Measurements from ENCODE around the gene HSDL2.
A peak's percentile ranks its signal among the peaks of the same experiment; 100 is the strongest.
"Not testable (repeated sequence)": the region's sequence is repeated elsewhere in the genome, so short reads cannot be mapped to it uniquely, and the experiment has no call there.

Gene HSDL2

DNA sequence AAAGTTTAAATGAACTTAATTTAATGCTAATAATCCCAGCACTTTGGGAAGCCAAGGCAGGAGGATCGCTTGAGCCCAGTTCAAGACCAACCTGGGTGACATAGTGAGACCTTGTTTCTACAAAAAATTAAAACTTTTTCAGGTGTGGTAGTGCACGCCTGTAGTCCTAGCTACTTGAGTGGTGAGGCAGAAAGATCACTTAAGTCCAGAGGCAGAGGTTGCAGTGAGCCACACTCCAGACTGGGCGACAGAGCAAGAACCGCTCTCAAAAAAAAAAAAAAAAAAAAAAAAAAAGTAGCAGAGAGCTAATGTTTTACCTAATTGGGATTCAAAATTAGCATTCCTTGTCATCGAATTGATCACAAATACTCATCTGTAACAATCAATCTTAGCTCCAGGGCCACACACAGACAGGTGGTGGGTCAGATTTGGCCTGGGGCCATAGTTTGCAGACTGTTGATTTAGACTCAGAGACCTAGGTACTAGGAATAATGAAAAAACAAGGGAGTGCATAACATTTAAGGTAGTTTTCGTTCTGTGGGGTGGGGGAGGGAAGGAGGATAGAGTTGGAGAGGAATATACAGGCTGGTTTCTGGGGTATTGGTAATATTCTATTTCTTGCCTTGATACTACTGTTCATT is 21.4 kb downstream of the HSDL2 start:
- no peak for DNase-seq

DNA sequence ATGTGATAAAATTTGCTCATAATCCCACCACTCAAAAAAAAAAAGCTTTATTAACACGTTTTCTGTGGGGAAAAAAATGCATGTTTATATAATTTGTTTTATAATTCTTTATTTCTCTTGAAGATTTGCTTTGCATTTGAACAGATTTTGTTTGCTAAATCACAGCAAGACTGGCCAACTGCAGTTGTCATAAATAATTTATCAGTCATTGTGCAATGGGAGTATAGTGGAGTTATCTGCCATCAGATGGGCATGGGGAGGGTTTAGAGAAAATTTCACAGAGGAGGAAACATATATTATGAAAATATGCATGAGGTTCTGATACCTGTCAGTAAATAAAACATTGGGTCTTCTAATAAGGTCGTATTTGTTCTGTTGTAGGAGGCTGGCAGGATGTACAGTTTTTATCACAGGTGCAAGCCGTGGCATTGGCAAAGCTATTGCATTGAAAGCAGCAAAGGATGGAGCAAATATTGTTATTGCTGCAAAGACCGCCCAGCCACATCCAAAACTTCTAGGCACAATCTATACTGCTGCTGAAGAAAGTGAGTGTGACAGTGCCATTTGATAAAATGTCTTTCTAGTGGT is 23.8 kb downstream of the HSDL2 start:
- no peak for DNase-seq

DNA sequence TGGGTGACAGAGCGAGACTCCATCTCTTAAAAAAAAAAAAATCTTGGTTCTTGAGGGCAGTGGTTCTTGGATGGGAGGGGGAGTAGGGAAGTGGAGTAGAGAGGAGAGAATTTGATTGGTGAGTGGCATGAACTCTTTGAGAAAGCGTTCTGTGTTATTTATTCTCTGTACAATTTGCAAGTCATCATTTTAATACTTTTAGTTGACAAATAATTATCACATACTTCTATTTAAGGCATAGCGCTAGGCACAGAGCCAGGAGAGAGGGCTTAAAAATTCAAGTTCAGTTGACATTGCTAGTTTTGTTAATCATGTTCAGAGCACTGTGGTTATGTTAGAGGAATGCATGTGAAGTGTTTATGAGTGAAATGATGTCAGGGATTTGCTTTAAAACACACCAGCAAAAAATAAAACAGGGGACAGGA is 24.6 kb downstream of the HSDL2 start:
- DNase-seq, result no peak

DNA sequence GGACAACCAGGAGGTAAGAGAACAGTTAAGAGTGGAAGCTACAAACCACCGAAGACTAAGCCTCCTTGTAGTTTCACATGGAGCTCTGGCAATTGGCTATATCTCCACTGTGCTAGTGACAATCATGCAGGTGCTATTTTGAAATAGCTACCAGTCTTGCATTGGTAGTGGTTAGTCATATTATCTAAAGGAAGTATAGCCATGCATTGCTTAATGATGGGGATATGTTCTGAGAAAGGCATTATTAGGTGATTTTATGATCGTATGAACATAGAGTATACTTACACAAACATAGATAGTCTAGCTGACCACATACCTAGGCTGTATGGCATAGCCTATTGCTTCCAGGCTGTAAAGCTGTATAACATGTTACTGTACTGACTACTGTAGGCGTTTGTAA is 28.4 kb downstream of the HSDL2 start:
- DNase-seq, result no peak

DNA sequence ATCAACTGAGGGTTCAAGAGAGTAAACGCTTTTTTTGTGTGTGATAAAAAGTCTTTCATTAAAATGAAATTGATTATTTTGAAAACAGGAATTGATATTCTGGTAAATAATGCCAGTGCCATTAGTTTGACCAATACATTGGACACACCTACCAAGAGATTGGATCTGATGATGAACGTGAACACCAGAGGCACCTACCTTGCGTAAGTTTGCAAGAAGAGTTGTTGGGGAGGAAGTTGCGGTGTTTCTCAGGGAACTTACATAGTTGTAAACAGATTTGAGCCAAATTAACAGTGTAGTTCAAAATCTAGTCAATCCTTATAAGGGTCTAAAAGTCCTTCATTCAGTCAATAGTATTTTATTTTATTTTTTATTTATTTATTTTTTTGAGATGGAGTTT is 28.9 kb downstream of the HSDL2 start:
- DNase-seq, result no peak

DNA sequence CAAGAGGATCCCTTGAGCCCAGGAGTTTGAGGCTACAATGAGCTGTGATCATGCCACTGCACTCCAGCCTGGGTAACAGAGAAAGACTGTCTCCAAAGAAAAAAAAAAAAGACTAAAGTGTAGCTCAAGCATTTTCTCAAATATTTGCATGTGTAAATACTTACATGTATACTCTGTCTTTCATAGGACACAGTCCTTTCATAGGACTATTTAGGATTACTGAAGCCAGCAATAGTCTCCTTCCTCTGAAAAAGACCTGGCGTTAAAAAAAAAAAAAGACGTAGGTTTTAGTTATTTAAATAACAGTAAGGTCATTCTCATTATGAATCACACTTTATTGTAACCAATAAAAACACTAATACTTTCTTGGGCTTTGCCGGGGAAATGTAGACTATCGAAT is 29.9 kb downstream of the HSDL2 start:
- no peak for DNase-seq

DNA sequence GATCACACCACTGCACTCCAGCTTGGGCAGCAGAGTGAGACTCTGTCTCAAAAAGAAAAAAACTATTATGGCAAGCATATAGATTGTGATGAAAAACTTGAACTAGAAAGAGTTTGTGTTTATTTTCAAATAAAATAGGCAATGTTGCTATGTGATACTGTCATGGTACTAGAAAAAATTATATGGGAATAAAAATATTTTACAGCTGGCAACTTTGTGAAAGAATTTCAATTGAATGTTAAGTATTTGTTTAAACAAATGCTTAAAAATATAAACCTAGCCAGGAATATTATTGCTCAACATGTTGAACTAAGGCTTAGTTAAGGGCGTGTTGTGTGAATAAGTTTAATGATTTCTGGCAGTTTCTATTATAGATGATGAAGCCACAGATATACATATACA is 31.7 kb downstream of the HSDL2 start:
- DNase-seq, result no peak

DNA sequence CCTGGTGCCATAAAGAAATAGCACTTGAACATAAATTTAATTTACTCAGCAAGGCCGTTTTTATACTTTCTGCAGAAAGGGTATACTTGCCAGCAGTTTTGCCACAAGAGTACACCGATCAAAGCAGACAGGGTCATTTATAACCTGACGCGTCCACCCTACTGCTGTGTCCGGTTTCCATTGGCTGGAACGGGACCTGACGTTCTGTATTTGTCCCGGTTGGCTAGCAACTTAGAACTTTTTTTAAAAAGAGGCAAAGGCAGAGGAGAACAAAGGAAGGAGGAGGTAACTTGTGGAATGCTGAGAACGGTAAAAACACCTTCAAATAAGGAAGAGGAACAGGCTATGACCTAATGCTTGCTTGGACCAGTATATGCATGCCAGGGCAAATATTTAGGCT is 33.8 kb downstream of the HSDL2 start:
- DNase-seq, result not testable (repeated sequence)

DNA sequence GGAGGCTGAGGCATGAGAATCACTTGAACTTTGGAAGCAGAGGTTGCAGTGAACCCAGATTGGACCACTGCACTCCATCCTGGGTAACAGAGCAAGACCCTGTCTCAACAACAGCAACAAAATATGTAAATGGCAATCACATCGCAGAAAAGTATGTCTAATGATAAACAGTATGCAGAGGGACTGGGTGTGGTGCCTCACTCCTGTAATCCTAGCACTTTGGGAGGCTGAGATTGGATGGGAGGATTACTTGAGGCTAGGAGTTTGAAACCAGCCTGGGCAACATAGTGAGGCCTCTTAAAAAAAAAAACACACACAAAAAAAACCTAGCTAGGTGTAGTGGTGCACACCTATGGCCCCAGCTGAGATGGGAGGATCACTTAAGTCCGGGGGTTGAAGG is 40.3 kb downstream of the HSDL2 start:
- no peak for DNase-seq

DNA sequence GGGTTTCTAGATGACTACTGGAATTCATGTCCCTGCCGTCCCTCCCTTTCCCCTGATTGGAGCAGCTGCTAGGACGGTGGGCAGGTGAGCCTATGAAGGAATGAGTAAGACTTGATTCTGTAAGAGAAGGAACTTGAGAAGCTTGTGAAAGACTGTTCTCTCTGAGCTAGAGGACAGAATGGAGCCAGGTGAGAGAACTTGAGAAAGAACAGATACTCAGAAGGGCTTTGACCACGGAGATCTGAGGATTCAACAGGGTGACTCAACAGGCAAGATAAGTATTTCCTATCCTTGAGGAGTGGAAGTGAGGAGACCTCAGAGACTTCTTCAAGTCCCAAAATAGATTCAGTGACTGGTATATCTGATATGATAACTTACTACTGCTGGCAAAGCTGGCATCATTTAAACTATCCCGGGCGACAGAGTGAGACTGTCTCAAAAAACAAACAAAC is 41.9 kb downstream of the HSDL2 start:
- DNase-seq, result no peak

DNA sequence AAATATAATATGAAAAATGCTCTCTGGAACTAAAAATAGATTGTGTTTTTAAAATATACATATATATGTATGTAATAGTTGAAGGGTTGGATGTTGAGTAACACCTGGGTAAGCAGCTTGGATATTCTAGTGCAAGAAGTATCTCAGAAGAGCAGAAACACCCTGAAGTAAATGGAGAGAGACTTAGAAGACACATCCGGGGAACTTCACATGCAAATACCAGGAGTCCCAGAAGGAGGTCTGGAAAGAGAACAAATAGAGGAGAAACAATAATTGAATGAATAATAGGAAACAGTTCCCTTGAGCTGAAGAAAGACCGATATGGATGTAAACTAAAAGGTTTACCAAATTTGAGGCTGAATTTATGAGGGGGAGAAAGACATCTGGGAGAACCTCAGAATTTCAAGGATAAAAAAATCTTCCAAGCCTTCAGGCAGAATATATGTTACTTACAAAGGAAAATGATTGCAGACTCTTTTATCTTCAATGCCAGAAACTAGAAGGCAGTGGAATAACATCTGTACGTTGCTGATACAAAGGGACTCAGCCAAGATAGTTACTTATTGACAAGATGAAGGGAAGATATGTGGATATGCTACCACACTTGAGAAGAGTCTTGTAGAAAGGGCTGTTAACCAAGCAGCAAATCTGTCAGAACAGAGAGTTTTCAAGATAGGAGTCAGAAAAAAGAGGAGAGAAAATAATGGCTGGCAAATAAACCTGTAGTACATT is 42.7 kb downstream of the HSDL2 start:
- no peak for DNase-seq

DNA sequence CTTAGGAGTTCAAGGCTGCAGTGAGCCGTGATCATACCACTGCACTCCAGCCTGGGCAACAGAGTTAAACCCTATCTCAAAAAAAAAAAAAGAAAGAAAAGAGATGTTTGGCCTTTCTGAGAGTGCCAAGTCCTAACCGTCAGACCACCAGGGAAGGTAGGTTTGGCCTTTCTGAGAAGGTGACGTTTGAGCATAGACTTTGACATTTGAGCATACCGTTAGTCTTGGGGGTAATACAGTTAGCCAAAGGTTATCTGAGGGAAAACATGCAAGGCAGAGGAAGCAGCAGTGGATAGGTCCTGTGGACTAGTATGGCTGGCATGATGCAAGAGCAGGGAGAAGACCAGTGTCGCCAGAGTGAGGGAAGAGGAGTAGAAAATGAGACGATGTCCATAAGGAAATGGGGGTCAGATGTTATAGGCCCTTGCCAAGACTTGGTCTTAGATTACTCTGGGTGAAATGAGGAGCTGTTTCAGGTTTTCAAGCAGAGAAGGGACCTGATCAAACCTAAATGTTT is 50.2 kb downstream of the HSDL2 start:
- DNase-seq, result no peak

DNA sequence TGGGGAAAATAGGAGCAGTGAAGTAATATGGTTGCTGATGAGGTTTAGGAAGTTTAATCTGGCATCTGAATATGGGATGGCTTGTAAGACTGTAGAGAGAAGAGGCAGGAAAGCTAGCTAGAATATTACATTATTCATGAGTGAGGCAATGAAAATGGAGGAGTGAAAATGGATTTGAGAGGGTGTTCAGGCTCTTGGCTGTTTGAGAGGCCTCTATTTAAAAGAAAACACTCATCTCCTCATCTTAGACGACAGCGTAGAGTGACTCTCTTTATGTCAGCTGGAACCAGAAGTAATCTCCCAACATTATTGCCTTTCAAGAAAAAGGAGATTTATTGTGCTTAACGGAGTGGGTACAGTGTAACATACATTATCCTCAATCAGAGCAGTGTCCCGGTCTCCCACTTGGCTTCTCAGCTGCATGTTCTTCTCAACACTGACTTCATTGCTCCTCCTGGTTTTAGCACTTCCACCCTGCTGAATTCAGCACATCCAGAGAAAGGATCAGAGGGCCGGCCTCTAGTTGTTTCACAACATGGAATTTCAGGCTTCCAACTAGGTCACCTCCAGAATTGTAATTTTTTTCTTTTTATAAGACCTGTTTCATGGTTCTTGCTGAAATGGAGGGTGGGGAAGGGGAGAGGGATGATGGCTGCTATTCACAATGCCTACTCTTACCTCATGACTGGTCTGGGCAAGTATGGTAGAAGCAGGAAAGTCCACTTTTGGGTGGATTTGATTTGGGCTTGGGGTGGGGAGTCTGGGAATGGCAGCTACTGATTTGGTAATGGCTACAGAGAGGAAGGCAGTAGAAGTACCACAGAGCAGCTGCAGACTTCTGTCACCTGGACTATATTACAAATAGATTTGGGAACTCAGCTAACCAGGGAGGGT is 53.8 kb downstream of the HSDL2 start:
- no peak for DNase-seq

DNA sequence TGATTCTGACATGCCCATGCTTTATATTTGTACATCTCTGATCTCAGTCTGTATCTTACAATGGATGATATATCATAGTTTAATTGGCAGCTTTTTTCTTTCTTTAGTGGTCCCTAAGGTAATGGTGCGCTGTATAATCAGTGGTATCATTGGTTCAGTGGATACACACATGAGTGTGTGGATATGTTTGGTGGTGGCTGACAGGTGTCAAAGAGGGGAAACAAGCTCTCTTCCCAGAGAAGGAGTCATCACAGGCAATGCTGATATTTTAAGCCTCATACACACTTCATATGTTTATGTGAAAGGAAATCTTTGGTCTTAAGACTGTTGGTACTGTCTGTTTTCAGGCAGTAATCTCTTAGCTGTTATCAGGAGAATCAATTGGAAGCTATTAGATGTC is 54.6 kb downstream of the HSDL2 start:
- no peak for DNase-seq

DNA sequence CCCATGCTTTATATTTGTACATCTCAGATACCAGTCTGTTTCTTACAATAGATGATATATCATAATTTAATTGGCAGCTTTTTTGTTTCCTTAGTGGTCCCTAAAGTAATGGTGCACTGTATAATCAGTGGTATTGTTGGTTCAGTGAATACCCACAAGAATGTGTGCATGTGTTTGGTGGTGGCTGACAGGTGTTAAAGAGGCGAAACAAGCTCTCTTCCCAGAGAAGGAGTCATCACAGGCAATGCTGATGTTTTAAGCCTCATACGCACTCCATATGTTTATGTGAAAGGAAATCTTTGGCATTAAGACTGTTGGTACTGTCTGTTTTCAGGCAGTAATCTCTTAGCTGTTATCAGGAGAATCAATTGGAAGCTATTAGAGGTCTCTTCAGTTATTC is 57.5 kb downstream of the HSDL2 start:
- DNase-seq, result no peak

DNA sequence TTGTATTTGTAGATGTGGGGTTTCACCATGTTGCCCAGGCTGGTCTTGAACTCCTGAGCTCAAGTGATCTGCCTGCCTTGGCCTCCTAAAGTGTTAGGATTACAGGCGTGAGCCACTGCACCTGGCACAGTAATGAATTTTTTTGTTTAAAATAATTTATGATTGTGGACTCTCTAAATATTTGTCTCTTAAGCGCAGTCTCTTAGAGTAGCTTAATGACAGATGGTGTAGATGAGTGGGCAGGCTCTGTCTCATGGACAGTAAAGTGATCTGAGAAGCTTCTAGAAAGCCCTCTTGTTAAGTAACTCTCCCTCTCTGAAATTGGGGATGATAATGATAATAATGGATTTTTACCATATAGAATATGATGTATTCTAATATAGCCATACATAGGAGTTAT is 59.3 kb downstream of the HSDL2 start:
- DNase-seq, result no peak

DNA sequence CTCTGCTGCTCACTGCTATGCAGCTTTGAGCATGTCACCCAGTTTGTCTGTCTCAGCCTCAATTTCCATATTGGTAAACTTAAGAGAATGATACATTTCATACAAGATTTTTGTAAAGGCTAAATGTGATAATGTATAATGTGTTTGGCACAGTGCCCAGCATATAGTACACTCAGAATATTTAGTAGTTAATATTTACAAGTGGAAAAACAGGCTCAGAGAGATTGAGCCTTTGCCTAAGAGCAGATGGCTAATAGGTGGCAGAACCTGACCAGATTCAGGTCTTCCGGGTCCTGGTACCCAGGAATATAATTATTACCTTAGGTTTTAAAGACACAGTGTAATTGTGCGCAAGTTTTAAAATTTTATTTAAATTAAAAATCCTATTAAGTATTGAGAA is 59.9 kb downstream of the HSDL2 start:
- DNase-seq, result no peak

DNA sequence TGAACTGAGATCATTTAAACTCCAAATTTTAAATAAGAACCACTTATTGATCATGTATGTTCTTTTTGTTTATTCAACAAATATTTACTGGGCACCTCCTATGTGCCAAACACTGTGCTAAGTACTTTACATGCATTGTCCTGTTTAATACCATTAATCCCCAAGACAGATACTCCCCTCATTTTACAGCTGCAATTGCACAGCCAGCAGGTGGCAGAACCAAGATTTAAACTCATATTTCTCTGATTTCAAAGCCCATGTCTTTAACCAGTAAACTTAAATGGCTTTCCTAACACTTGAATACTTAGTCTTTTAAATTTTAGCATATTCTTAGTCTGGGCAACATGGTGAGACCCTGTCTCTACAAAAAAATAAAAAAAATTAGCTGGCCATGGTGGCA is 63.3 kb downstream of the HSDL2 start:
- DNase-seq, result peak in 1 of 2 experiments; percentile 11

DNA sequence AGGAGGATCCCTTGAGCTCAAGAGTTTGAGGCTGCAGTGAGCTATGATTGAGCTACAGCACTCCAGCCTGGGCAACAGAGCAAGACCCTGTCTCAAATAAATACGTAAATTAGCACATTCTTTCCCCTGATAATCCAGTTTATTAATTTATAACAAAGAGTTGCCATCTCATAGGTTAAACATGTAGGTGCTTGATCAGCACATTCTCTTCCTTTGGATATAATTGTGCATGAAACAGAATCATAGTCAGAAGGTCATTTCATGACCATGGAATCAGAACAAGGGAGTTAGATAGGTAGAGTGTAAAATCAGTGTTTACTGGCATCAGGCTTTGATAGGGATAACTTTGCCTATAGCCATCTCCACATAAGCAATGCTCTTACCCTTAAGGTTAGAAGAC is 63.7 kb downstream of the HSDL2 start:
- DNase-seq, result no peak

DNA sequence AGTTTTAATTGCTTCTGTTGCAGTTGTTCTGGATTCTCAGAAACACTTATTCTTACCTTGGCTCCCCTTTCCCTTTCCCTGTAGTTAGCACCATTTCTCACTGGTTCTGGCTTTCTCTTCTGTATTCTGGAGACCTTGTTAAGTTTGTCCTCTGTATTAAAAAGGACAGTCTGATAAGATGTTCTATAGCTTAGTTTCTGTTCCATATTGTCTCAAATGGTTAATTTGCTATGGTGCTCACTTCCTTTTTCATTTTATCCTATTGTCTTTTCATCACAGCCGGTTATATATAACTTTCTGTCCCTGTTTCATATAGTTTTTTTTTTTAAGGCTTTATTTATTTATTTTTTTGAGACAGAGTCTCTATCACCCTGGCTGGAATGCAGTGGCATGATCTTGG is 65.3 kb downstream of the HSDL2 start:
- DNase-seq, result no peak

DNA sequence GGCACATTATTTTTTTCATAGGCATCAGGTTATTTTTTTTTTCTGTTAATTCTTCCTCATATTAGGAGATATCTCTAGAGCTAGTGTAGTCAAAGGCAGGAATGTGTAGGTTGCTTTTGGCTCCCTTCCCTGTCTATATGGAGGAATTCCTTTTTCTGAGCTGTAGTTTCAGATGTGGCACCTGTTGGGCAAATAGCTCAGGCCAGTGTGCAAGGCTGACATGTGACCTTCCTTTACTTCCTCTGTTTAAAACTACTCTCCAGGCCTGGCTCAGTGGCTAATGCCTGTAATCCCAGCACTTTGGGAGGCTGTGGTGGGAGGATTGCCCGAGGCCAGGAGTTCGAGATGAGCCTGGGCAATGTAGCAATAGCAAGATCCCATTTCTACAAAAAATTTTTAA is 66.2 kb downstream of the HSDL2 start:
- DNase-seq, result no peak

DNA sequence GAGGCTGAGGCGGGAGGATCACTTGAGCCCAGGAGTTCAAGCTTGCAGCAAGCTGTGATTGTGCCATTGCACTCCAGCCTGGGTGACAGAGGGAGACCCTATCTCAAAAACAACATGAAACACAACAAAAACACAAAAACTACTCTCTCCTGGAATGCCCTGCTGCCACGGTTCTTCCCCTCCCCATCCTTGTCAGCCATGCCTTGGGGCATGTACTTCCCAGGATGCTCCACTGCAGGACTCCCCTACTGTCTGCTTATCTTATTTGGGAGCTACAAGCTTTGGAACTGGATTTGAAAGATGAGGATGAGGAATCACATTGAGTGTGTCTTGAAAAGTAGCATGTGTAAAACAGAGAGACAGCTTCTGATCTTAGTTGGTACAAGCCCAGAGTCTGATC is 66.6 kb downstream of the HSDL2 start:
- DNase-seq, result no peak

DNA sequence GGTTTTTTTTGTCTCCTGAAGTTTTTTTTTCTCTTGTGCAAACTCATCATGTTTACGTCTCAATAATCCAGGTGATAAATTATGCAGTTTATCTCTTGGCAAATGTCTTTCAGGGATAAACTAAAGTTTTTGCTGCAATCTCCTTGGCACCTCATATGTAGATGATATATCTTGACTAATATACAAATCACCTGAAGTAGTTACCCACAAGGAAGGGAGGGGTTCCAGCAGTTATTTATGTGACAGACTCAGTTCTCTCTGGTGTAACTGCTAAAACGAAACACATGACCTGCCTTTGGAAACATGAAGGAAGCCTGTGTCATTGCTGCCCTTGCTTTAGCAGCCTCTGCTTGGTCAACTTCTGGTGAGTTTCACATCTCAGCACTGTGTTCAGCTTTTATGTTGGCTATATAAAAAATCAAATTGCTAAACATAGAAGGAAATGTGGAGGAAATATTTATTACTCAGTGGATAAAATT is 67.4 kb downstream of the HSDL2 start:
- no peak for DNase-seq
